Measurements from ENCODE around the gene NCS1. TPM values are rescaled to one million over a fixed set of nuclear protein-coding genes. Genes with fewer than 3 reads are reported as not detected.

The NCS1 gene
- total RNA-seq, 1 donor from 2014 or later, result 312 TPM

GRCh38 chr9:130142056-130142455 lies 30.1 kb upstream of the NCS1 start:
- DNase-seq, result no peak
- Mint-ChIP-seq H3K9me3 (ENCODE audit: unreplicated experiment) (peaks cover 2% of the 10 kb centered on the region), H3K4me1 (ENCODE audit: low read depth, unreplicated experiment) (peaks cover 38% of the 10 kb centered on the region), H3K4me3 (ENCODE audit: unreplicated experiment) (no peak overlapping the region), H3K27ac (ENCODE audit: unreplicated experiment) (no peak overlapping the region), H3K27me3 (ENCODE audit: unreplicated experiment) (no peaks in the 10 kb centered on the region), H3K36me3 (ENCODE audit: unreplicated experiment) (no peaks in the 10 kb centered on the region)
- TF ChIP-seq CTCF (IDR thresholded peaks at IDR 0.05; ENCODE audit: partially characterized antibody, unreplicated experiment), result no peak

GRCh38 chr9:130142641-130143040 lies 29.6 kb upstream of the NCS1 start:
- H3K36me3 Mint-ChIP-seq (ENCODE audit: unreplicated experiment), result no peaks in the 10 kb centered on the region
- peak; percentile 43 for DNase-seq
- H3K9me3 Mint-ChIP-seq (ENCODE audit: unreplicated experiment), result peaks cover 2% of the 10 kb centered on the region
- H3K27me3 Mint-ChIP-seq (ENCODE audit: unreplicated experiment), result no peaks in the 10 kb centered on the region
- H3K4me1 Mint-ChIP-seq (ENCODE audit: low read depth, unreplicated experiment), result peaks cover 32% of the 10 kb centered on the region
- H3K27ac Mint-ChIP-seq (ENCODE audit: unreplicated experiment), result no peak overlapping the region
- H3K4me3 Mint-ChIP-seq (ENCODE audit: unreplicated experiment), result no peak overlapping the region
- TF ChIP-seq CTCF (IDR thresholded peaks at IDR 0.05; ENCODE audit: partially characterized antibody, unreplicated experiment), result no peak

- Mint-ChIP-seq H3K4me3 (ENCODE audit: unreplicated experiment) (no peak overlapping the region), H3K4me1 (ENCODE audit: low read depth, unreplicated experiment) (peaks cover 26% of the 10 kb centered on the region), H3K9me3 (ENCODE audit: unreplicated experiment) (peaks cover 2% of the 10 kb centered on the region), H3K27ac (ENCODE audit: unreplicated experiment) (no peak overlapping the region), H3K27me3 (ENCODE audit: unreplicated experiment) (no peaks in the 10 kb centered on the region), H3K36me3 (ENCODE audit: unreplicated experiment) (no peaks in the 10 kb centered on the region)
- no peak for DNase-seq
- TF ChIP-seq CTCF (IDR thresholded peaks at IDR 0.05; ENCODE audit: partially characterized antibody, unreplicated experiment), result no peak
Observed at GRCh38 chr9:130143279-130143893, 28.8 kb upstream of the NCS1 start.

- H3K27ac Mint-ChIP-seq (ENCODE audit: unreplicated experiment), result no peak overlapping the region
- H3K9me3 Mint-ChIP-seq (ENCODE audit: unreplicated experiment), result peaks cover 2% of the 10 kb centered on the region
- H3K4me1 Mint-ChIP-seq (ENCODE audit: low read depth, unreplicated experiment), result peaks cover 20% of the 10 kb centered on the region
- no peak overlapping the region for H3K4me3 Mint-ChIP-seq (ENCODE audit: unreplicated experiment)
- no peaks in the 10 kb centered on the region for H3K36me3 Mint-ChIP-seq (ENCODE audit: unreplicated experiment)
- TF ChIP-seq CTCF (IDR thresholded peaks at IDR 0.05; ENCODE audit: partially characterized antibody, unreplicated experiment), result no peak
- DNase-seq, result no peak
- H3K27me3 Mint-ChIP-seq (ENCODE audit: unreplicated experiment), result no peaks in the 10 kb centered on the region
Observed at GRCh38 chr9:130143958-130144366, 28.2 kb upstream of the NCS1 start.

GRCh38 chr9:130144703-130145102 lies 27.5 kb upstream of the NCS1 start:
- no peaks in the 10 kb centered on the region for H3K27me3 Mint-ChIP-seq (ENCODE audit: unreplicated experiment)
- H3K9me3 Mint-ChIP-seq (ENCODE audit: unreplicated experiment), result peaks cover 2% of the 10 kb centered on the region
- no peak overlapping the region for H3K27ac Mint-ChIP-seq (ENCODE audit: unreplicated experiment)
- peaks cover 14% of the 10 kb centered on the region for H3K4me1 Mint-ChIP-seq (ENCODE audit: low read depth, unreplicated experiment)
- DNase-seq, result no peak
- no peak overlapping the region for H3K4me3 Mint-ChIP-seq (ENCODE audit: unreplicated experiment)
- H3K36me3 Mint-ChIP-seq (ENCODE audit: unreplicated experiment), result no peaks in the 10 kb centered on the region
- TF ChIP-seq CTCF (IDR thresholded peaks at IDR 0.05; ENCODE audit: partially characterized antibody, unreplicated experiment), result no peak
